Tongue (tissue), 2 donors: ENCODE data around the gene PCDHA11. TPM values are rescaled to one million over a fixed set of nuclear protein-coding genes. Genes with fewer than 3 reads are reported as not detected.
"Not testable (repeated sequence)": the region's sequence is repeated elsewhere in the genome, so short reads cannot be mapped to it uniquely, and the experiment has no call there.

ENCODE experiments used
- DNase-seq: peaks from one replicate; pipeline ENCODE4 v3.0.0-alpha.2; 2015
- total RNA-seq: library from RNA; depleted of rRNA; stranded (reverse); fragments of >200 nt; gene quantifications from one replicate; pipeline ENCODE4 v1.2.3, GENCODE V29; 2014

The PCDHA11 gene
- total RNA-seq, 1 donor from 2014 or later, result 0.51 TPM

- DNase-seq, result not testable (repeated sequence)
Measured at GRCh38 chr5:140849831-140850634, 18.7 kb upstream of the PCDHA11 start.

- peak; percentile 24 for DNase-seq
Measured at GRCh38 chr5:140855772-140856674, 12.7 kb upstream of the PCDHA11 start, which contains the start of gene PCDHA10. Gene PCDHA10 (plus strand): TSS chr5:140855897. CDS start chr5:140856049, 152 bp downstream.

- no peak for DNase-seq
Measured at GRCh38 chr5:140857177-140857986, 11.4 kb upstream of the PCDHA11 start.

GRCh38 chr5:140857987-140858240 is 10.8 kb upstream of the PCDHA11 start:
- DNase-seq, result no peak

- no peak for DNase-seq
Measured at GRCh38 chr5:140862441-140863295, 6.1 kb upstream of the PCDHA11 start.

GRCh38 chr5:140869555-140869886 is 764 bp downstream of the PCDHA11 start:
- no peak for DNase-seq

GRCh38 chr5:140870221-140871201 is 1.8 kb downstream of the PCDHA11 start:
- no peak for DNase-seq

- DNase-seq, result no peak
Measured at GRCh38 chr5:140875085-140876065, 6.6 kb downstream of the PCDHA11 start, which contains the start of gene PCDHA12. Gene PCDHA12 (plus strand): TSS chr5:140875308. CDS start chr5:140875473, 165 bp downstream.

GRCh38 chr5:140876541-140877261 is 7.9 kb downstream of the PCDHA11 start:
- not testable (repeated sequence) for DNase-seq

GRCh38 chr5:140877262-140877581 is 8.5 kb downstream of the PCDHA11 start:
- DNase-seq, result no peak

GRCh38 chr5:140881889-140882590 is 13.3 kb downstream of the PCDHA11 start, which contains the start of gene PCDHA13:
Gene PCDHA13 (plus strand): TSS chr5:140882124. CDS start chr5:140882269, 145 bp downstream.
- DNase-seq, result peak; percentile 11

- DNase-seq, result no peak
Measured at GRCh38 chr5:140882591-140882899, 13.8 kb downstream of the PCDHA11 start.

- no peak for DNase-seq
Measured at GRCh38 chr5:140883373-140883772, 14.6 kb downstream of the PCDHA11 start.

GRCh38 chr5:140883927-140884697 is 15.4 kb downstream of the PCDHA11 start:
- DNase-seq, result no peak

GRCh38 chr5:140916325-140916724 is 47.6 kb downstream of the PCDHA11 start:
- no peak for DNase-seq
